H9 (cell line): ENCODE measurements around the gene SIKE1. TPM values are rescaled to one million over a fixed set of nuclear protein-coding genes. Genes with fewer than 3 reads are reported as not detected.

Source experiments
- DNase-seq: peaks from one replicate; pipeline ENCODE4 v3.0.0-alpha.2; 2017
- H2AFZ ChIP-seq: one replicate; pipeline ENCODE4 v1.6.1; 2013; ENCODE audit warnings: mild to moderate bottlenecking, low read length, control low read depth, moderate library complexity
- H2AK5ac ChIP-seq: 2 replicates; pipeline ENCODE4 v1.6.1; 2013; ENCODE audit warnings: low read length, control low read depth, mixed read lengths; ENCODE audit not compliant: insufficient read length
- H2BK120ac ChIP-seq: one replicate; pipeline ENCODE4 v1.6.1; 2013; ENCODE audit warnings: low read depth, mild to moderate bottlenecking, low read length, control low read depth, inconsistent platforms; ENCODE audit not compliant: poor library complexity, severe bottlenecking
- H2BK12ac ChIP-seq: 2 replicates; pipeline ENCODE4 v1.6.1; 2013; ENCODE audit warnings: low read length, control low read depth, mixed read lengths, low read depth; ENCODE audit not compliant: insufficient read length
- H2BK15ac ChIP-seq: 2 replicates; pipeline ENCODE4 v1.6.1; 2013; ENCODE audit warnings: low read depth, low read length, control low read depth
- H2BK20ac ChIP-seq: one replicate; pipeline ENCODE4 v1.6.1; 2013; ENCODE audit warnings: low read depth, mild to moderate bottlenecking, low read length, control low read depth, inconsistent platforms; ENCODE audit not compliant: poor library complexity, severe bottlenecking
- H2BK5ac ChIP-seq: 2 replicates; pipeline ENCODE4 v1.6.1; 2013; ENCODE audit warnings: low read length, control low read depth, mixed read lengths; ENCODE audit not compliant: insufficient read length
- H3K14ac ChIP-seq: 2 replicates; pipeline ENCODE4 v1.6.1; 2013; ENCODE audit warnings: low read length, control low read depth; ENCODE audit not compliant: insufficient read depth
- H3K18ac ChIP-seq: 2 replicates; pipeline ENCODE4 v1.6.1; 2013; ENCODE audit warnings: low read depth, mild to moderate bottlenecking, mixed read lengths, low read length, control low read depth; ENCODE audit not compliant: insufficient read length
- H3K23ac ChIP-seq: 2 replicates; pipeline ENCODE4 v1.6.1; 2013; ENCODE audit warnings: low read length, control low read depth, mixed read lengths, low read depth; ENCODE audit not compliant: insufficient read length
- H3K23me2 ChIP-seq: 2 replicates; pipeline ENCODE4 v1.6.1; 2013; ENCODE audit warnings: low read depth, mild to moderate bottlenecking, mixed read lengths, low read length, control low read depth; ENCODE audit not compliant: insufficient read length, poor library complexity, severe bottlenecking
- H3K27ac ChIP-seq: 2 replicates; pipeline ENCODE4 v1.5.1; 2013; ENCODE audit warnings: low read length, control low read depth, mixed read lengths, low read depth; ENCODE audit not compliant: insufficient read length
- H3K27me3 ChIP-seq: 2 replicates; pipeline ENCODE4 v1.6.1; 2013; ENCODE audit warnings: low read length, control low read depth, inconsistent platforms; ENCODE audit not compliant: insufficient read depth
- H3K4ac ChIP-seq: 2 replicates; pipeline ENCODE4 v1.6.1; 2013; ENCODE audit warnings: low read depth, mild to moderate bottlenecking, control low read depth, inconsistent platforms, low read length, moderate library complexity
- H3K4me1 ChIP-seq: 2 replicates; pipeline ENCODE4 v1.6.1; 2013; ENCODE audit warnings: low read length, control low read depth, inconsistent platforms; ENCODE audit not compliant: insufficient read depth
- H3K4me2 ChIP-seq: 2 replicates; pipeline ENCODE4 v1.6.1; 2013; ENCODE audit warnings: low read length, control low read depth, mixed read lengths; ENCODE audit not compliant: insufficient read length, insufficient read depth
- H3K56ac ChIP-seq: 2 replicates; pipeline ENCODE4 v1.6.1; 2013; ENCODE audit warnings: low read depth, mild to moderate bottlenecking, mixed read lengths, low read length, control low read depth; ENCODE audit not compliant: insufficient read length
- H3K79me1 ChIP-seq: 2 replicates; pipeline ENCODE4 v1.6.1; 2013; ENCODE audit warnings: low read depth, mild to moderate bottlenecking, moderate library complexity, low read length, control low read depth, inconsistent platforms; ENCODE audit not compliant: insufficient read depth, poor library complexity, severe bottlenecking
- H3K79me2 ChIP-seq: 2 replicates; pipeline ENCODE4 v1.6.1; 2013; ENCODE audit warnings: low read length, control low read depth, inconsistent platforms; ENCODE audit not compliant: insufficient read depth
- H3K9ac ChIP-seq: 2 replicates; pipeline ENCODE4 v1.6.1; 2013; ENCODE audit warnings: low read length, control low read depth, mixed read lengths; ENCODE audit not compliant: insufficient read length; ENCODE audit errors: extremely low read depth
- H3K9me3 ChIP-seq: one replicate; pipeline ENCODE4 v1.6.1; 2013; ENCODE audit warnings: low read depth, low read length, inconsistent platforms; ENCODE audit not compliant: control insufficient read depth
- H3T11ph ChIP-seq: one replicate; pipeline ENCODE4 v1.6.1; 2013; ENCODE audit warnings: mild to moderate bottlenecking, low read length, control low read depth, inconsistent platforms
- H4K20me1 ChIP-seq: one replicate; pipeline ENCODE4 v1.6.1; 2013; ENCODE audit not compliant: control insufficient read depth, insufficient read length, insufficient read depth
- H4K5ac ChIP-seq: 2 replicates; pipeline ENCODE4 v1.6.1; 2013; ENCODE audit warnings: low read depth, mild to moderate bottlenecking, mixed read lengths, low read length, control low read depth; ENCODE audit not compliant: insufficient read length
- H4K8ac ChIP-seq: replicated peaks from 2 replicates; pipeline ENCODE4 v1.6.1; 2013; ENCODE audit warnings: low read length, control low read depth, mixed read lengths, low read depth; ENCODE audit not compliant: insufficient read length
- H4K91ac ChIP-seq: 2 replicates; pipeline ENCODE4 v1.6.1; 2013; ENCODE audit warnings: low read depth, mild to moderate bottlenecking, moderate library complexity, mixed read lengths, low read length, control low read depth; ENCODE audit not compliant: insufficient read length
- H3K27ac Mint-ChIP-seq, 3 experiments: 2 replicates in 2 of 3; 3 replicates in 1 of 3; pipeline ENCODE4 v1.8.0; 2020 to 2021; ENCODE audit warnings: mixed read lengths in 3 of 3, mild to moderate bottlenecking in 1 of 3, moderate library complexity in 1 of 3
- H3K27me3 Mint-ChIP-seq: 2 replicates; pipeline ENCODE4 v1.8.0; 2021; ENCODE audit warnings: low read depth, mild to moderate bottlenecking, moderate library complexity, mixed read lengths
- H3K36me3 Mint-ChIP-seq, 3 experiments: 2 replicates in 2 of 3; 3 replicates in 1 of 3; pipeline ENCODE4 v1.8.0; 2020 to 2021; ENCODE audit warnings: low read depth in 3 of 3, mixed read lengths in 3 of 3; ENCODE audit not compliant: insufficient read depth in 1 of 3
- H3K4me1 Mint-ChIP-seq, 2 experiments: 2 replicates each; pipeline ENCODE4 v1.8.0; 2020; ENCODE audit warnings: mixed read lengths in 2 of 2
- H3K4me3 Mint-ChIP-seq, 2 experiments: 2 replicates in 1 of 2; 3 replicates in 1 of 2; pipeline ENCODE4 v1.8.0; 2020 to 2021; ENCODE audit warnings: mild to moderate bottlenecking in 2 of 2, mixed read lengths in 2 of 2, moderate library complexity in 1 of 2
- H3K9me3 Mint-ChIP-seq, 2 experiments: 2 replicates in 1 of 2; 3 replicates in 1 of 2; pipeline ENCODE4 v1.8.0; 2020; ENCODE audit warnings: mild to moderate bottlenecking in 2 of 2, mixed read lengths in 2 of 2, moderate library complexity in 1 of 2
- WGBS: extraction: QIAGEN DNeasy Blood & Tissue Kit; methylation state at CpG from one replicate; pipeline ENCODE4 v1.1.7; 2013; ENCODE audit warnings: missing lambda C conversion rate, low lambda C conversion rate, mixed read lengths; ENCODE audit not compliant: insufficient read length; ENCODE audit errors: extremely low coverage; 5-methylcytosine and 5-hydroxymethylcytosine counted together
- total RNA-seq: library from RNA; stranded (reverse); gene quantifications from 2 replicates; pipeline ENCODE4 v1.2.1, GENCODE V29; 2021
- TF ChIP-seq, protein P1 (sequence below): fragments of 200-600 bp; sonication (generic); conservative IDR thresholded peaks from 3 replicates; pipeline ENCODE4 v1.8.0; 2021; ENCODE audit warnings: antibody characterized with exemption, mild to moderate bottlenecking

Gene SIKE1
- total RNA-seq, 1 experiment from 2014 or later: 75.3 TPM

DNA sequence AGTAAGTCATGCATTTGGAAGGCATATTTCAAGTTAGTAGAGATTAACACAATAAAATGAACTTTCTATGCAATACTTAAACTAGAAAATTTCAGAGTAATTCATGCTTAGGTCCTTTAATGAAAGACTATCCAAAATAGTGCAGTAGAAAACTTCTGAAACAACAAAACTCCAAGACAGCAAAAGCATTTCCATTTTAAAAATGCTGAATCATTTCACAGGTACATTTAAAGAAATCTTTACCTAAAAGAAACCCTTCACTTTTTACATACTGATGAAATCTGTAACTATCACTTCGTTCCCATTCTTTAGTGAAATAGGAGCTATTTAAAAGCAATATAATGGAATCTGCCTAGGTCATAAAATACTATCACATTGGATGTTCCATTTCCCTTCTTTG is 40.2 kb downstream of the SIKE1 start:
- H3K9me3 ChIP-seq: no peaks in the 10 kb centered on the region
- H3K27me3 ChIP-seq: no peaks in the 10 kb centered on the region
- no peak overlapping the region for H3K27ac ChIP-seq
- H4K5ac ChIP-seq: no peak overlapping the region
- H2BK5ac ChIP-seq: no peak overlapping the region
- H3K4me2 ChIP-seq: no peak overlapping the region
- no peak overlapping the region for H2AFZ ChIP-seq
- no peak overlapping the region for H2AK5ac ChIP-seq
- H3K14ac ChIP-seq: no peak overlapping the region
- no peak overlapping the region for H2BK20ac ChIP-seq
- H3K18ac ChIP-seq: no peak overlapping the region
- no CpG with 5 or more reads among the region's 1 CpG for WGBS
- Mint-ChIP-seq H3K27me3 (no peaks in the 10 kb centered on the region), H3K27ac (no peak overlapping the region; a peak in 1 of 7 replicates), H3K36me3 (peaks cover 45 to 76% (median 66%) of the 10 kb centered on the region in 3 experiments), H3K4me1 (no peaks in the 10 kb centered on the region), H3K9me3 (no peaks in the 10 kb centered on the region), H3K4me3 (no peak overlapping the region)
- peaks cover 7% of the 10 kb centered on the region for H3K79me1 ChIP-seq
- no peak overlapping the region for H4K91ac ChIP-seq
- H4K20me1 ChIP-seq: no peaks in the 10 kb centered on the region
- H3K56ac ChIP-seq: no peak overlapping the region
- H3T11ph ChIP-seq: no peak overlapping the region
- peaks cover 25% of the 10 kb centered on the region; the same call in 1 of the 2 replicates for H3K79me2 ChIP-seq
- TF ChIP-seq, protein P1, sequence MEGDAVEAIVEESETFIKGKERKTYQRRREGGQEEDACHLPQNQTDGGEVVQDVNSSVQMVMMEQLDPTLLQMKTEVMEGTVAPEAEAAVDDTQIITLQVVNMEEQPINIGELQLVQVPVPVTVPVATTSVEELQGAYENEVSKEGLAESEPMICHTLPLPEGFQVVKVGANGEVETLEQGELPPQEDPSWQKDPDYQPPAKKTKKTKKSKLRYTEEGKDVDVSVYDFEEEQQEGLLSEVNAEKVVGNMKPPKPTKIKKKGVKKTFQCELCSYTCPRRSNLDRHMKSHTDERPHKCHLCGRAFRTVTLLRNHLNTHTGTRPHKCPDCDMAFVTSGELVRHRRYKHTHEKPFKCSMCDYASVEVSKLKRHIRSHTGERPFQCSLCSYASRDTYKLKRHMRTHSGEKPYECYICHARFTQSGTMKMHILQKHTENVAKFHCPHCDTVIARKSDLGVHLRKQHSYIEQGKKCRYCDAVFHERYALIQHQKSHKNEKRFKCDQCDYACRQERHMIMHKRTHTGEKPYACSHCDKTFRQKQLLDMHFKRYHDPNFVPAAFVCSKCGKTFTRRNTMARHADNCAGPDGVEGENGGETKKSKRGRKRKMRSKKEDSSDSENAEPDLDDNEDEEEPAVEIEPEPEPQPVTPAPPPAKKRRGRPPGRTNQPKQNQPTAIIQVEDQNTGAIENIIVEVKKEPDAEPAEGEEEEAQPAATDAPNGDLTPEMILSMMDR: no peak
- H2BK15ac ChIP-seq: no peak overlapping the region
- DNase-seq: no peak
- no peak overlapping the region for H2BK120ac ChIP-seq
- no peak overlapping the region for H3K9ac ChIP-seq
- H4K8ac ChIP-seq: no peak overlapping the region
- no peak overlapping the region for H2BK12ac ChIP-seq
- H3K23me2 ChIP-seq: no peaks in the 10 kb centered on the region
- H3K4me1 ChIP-seq: no peaks in the 10 kb centered on the region
- H3K4ac ChIP-seq: no peak overlapping the region
- no peak overlapping the region for H3K23ac ChIP-seq
